Transverse colon (tissue), 4 donors: ENCODE measurements around the gene SETD5.

Experiments
- EP300 ChIP-seq: sonication (generic); formaldehyde crosslinking; IDR thresholded peaks from one replicate; pipeline ENCODE4 v1.6.1; 2017; ENCODE audit warnings: antibody characterized with exemption, low read depth
- POLR2A ChIP-seq: fragments of 450-650 bp; IDR thresholded peaks from one replicate; pipeline ENCODE4 v1.6.1; 2016; ENCODE audit warnings: antibody characterized with exemption, mild to moderate bottlenecking, moderate library complexity
- POLR2AphosphoS5 ChIP-seq, 3 donors: sonication (generic); formaldehyde crosslinking; IDR thresholded peaks; one replicate each; pipeline ENCODE4 v1.6.1; 2016; ENCODE audit warnings: antibody characterized with exemption in 3 of 3
- TF ChIP-seq, protein P1 (sequence below), 5 experiments: fragments of 200-600 bp in 3 of 5; fragments of 450-650 bp in 2 of 5; sonication (generic) in 3 of 5; IDR thresholded peaks; 1 replicate in 2 of 5; 2 replicates in 3 of 5; pipeline ENCODE4 v1.5.1; 2016 to 2017; ENCODE audit warnings: antibody characterized with exemption in 5 of 5, inconsistent platforms in 3 of 5, mild to moderate bottlenecking in 2 of 5, moderate library complexity in 1 of 5

DNA sequence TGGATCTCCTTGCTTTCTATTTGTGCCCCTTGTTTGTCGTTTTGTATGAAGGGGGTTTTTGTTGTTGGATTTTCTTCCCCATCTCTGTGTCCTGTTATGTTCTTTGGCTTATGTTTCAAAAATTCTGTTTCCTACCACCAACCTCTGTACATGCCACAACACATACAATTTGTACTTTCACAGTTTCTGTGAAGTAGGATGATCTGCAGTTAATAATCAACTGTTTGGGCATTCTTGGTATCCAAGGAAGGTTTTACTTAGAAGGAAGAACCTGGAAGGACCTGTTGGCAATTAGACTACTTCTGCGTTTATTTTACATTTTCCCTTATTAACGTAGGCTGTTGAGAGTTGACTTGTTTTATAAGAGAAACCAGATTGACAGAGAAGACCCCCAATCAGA lies 8.3 kb downstream of the SETD5 start:
- TF ChIP-seq, protein P1, sequence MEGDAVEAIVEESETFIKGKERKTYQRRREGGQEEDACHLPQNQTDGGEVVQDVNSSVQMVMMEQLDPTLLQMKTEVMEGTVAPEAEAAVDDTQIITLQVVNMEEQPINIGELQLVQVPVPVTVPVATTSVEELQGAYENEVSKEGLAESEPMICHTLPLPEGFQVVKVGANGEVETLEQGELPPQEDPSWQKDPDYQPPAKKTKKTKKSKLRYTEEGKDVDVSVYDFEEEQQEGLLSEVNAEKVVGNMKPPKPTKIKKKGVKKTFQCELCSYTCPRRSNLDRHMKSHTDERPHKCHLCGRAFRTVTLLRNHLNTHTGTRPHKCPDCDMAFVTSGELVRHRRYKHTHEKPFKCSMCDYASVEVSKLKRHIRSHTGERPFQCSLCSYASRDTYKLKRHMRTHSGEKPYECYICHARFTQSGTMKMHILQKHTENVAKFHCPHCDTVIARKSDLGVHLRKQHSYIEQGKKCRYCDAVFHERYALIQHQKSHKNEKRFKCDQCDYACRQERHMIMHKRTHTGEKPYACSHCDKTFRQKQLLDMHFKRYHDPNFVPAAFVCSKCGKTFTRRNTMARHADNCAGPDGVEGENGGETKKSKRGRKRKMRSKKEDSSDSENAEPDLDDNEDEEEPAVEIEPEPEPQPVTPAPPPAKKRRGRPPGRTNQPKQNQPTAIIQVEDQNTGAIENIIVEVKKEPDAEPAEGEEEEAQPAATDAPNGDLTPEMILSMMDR (IDR thresholded peaks at IDR 0.05): no peak
- TF ChIP-seq POLR2A (no peak), EP300 (no peak), POLR2AphosphoS5 (IDR thresholded peaks at IDR 0.05) (no peak)
